Measurements from ENCODE around the gene PCCA. TPM values are rescaled to one million over a fixed set of nuclear protein-coding genes. Genes with fewer than 3 reads are reported as not detected.

Gene PCCA
- total RNA-seq, 1 experiment from 2014 or later, result 8.9 TPM

GRCh38 chr13:100158569-100158968 is 69.7 kb downstream of the PCCA start:
- no TSS peak for BruUV-seq (replicated peaks)
- H3K27me3 Mint-ChIP-seq (ENCODE audit: unreplicated experiment), result no peaks in the 10 kb centered on the region
- CTCF ChIA-PET, result no interaction called here
- H3K4me1 Mint-ChIP-seq (ENCODE audit: low read depth, unreplicated experiment), result no peaks in the 10 kb centered on the region
- intact Hi-C loops (cut with micrococcal nuclease; ENCODE audit: unreplicated experiment), result no loop called here
- TF ChIP-seq, protein P1, sequence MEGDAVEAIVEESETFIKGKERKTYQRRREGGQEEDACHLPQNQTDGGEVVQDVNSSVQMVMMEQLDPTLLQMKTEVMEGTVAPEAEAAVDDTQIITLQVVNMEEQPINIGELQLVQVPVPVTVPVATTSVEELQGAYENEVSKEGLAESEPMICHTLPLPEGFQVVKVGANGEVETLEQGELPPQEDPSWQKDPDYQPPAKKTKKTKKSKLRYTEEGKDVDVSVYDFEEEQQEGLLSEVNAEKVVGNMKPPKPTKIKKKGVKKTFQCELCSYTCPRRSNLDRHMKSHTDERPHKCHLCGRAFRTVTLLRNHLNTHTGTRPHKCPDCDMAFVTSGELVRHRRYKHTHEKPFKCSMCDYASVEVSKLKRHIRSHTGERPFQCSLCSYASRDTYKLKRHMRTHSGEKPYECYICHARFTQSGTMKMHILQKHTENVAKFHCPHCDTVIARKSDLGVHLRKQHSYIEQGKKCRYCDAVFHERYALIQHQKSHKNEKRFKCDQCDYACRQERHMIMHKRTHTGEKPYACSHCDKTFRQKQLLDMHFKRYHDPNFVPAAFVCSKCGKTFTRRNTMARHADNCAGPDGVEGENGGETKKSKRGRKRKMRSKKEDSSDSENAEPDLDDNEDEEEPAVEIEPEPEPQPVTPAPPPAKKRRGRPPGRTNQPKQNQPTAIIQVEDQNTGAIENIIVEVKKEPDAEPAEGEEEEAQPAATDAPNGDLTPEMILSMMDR (IDR thresholded peaks at IDR 0.05; ENCODE audit: unreplicated experiment), result no peak
- no peak overlapping the region for H3K4me3 Mint-ChIP-seq (ENCODE audit: low read depth, unreplicated experiment)
- H3K9me3 Mint-ChIP-seq (ENCODE audit: low read depth, unreplicated experiment), result no peaks in the 10 kb centered on the region
- no peak overlapping the region for H3K27ac Mint-ChIP-seq (ENCODE audit: unreplicated experiment)
- H3K36me3 Mint-ChIP-seq (ENCODE audit: insufficient read depth, unreplicated experiment), result no peaks in the 10 kb centered on the region
- no peak for DNase-seq

DNA sequence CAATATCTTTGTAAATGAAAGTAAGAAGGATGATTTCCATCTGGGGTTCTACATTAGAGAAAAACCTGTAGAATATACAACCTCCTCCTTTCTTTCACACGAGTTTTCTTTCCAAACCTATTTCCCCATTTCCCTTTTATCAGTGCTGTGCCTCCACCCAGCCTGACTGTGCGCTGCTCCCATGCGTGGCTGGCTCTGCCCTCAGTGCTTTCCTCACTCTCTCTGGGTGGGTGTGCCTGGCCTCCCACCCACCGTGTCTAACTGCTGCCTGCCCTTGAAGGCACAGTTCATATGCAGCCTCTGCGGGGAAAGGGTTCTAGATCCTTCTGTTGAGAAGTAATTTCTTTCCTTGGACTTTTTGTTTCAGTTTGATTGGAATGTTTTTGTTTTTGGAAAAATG is 70.7 kb downstream of the PCCA start:
- no peak for DNase-seq
- no TSS peak for BruUV-seq (replicated peaks)
- no peaks in the 10 kb centered on the region for H3K9me3 Mint-ChIP-seq (ENCODE audit: low read depth, unreplicated experiment)
- no peaks in the 10 kb centered on the region for H3K4me1 Mint-ChIP-seq (ENCODE audit: low read depth, unreplicated experiment)
- H3K36me3 Mint-ChIP-seq (ENCODE audit: insufficient read depth, unreplicated experiment), result no peaks in the 10 kb centered on the region
- no peaks in the 10 kb centered on the region for H3K27me3 Mint-ChIP-seq (ENCODE audit: unreplicated experiment)
- intact Hi-C loops (cut with micrococcal nuclease; ENCODE audit: unreplicated experiment), result no loop called here
- TF ChIP-seq, protein P1 (IDR thresholded peaks at IDR 0.05; ENCODE audit: unreplicated experiment), result no peak
- CTCF ChIA-PET, result no interaction called here
- H3K4me3 Mint-ChIP-seq (ENCODE audit: low read depth, unreplicated experiment), result no peak overlapping the region
- no peak overlapping the region for H3K27ac Mint-ChIP-seq (ENCODE audit: unreplicated experiment)

DNA sequence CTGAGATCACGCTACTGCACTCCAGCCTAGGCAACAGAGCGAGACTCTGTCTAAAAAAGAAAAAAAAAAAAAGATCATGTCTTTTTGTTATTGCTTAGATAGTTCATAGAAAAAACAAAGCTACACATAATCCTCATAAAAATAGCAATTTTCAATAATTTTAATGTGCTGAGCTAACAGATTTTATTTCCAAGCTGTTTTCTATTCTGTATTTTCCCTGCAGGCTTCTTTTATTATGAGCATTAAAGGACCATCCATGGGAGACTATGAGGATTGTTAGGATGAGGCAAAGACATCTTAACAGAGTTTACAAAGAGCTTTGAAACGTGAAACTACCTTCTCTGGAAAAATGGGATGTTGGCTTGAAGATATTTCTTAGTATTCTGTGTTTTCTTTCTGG is 71.6 kb downstream of the PCCA start:
- TF ChIP-seq, protein P1 (IDR thresholded peaks at IDR 0.05; ENCODE audit: unreplicated experiment), result no peak
- no TSS peak for BruUV-seq (replicated peaks)
- DNase-seq, result no peak
- CTCF ChIA-PET, result interaction anchor here (0.6 kb wide), 1 partner anchor 892 kb away, joined by 3 read pairs; no protein-coding TSS in a partner anchor
- Mint-ChIP-seq H3K4me3 (ENCODE audit: low read depth, unreplicated experiment) (no peak overlapping the region), H3K27me3 (ENCODE audit: unreplicated experiment) (no peaks in the 10 kb centered on the region), H3K36me3 (ENCODE audit: insufficient read depth, unreplicated experiment) (no peaks in the 10 kb centered on the region), H3K9me3 (ENCODE audit: low read depth, unreplicated experiment) (no peaks in the 10 kb centered on the region), H3K4me1 (ENCODE audit: low read depth, unreplicated experiment) (no peaks in the 10 kb centered on the region), H3K27ac (ENCODE audit: unreplicated experiment) (no peak overlapping the region)
- intact Hi-C loops (cut with micrococcal nuclease; ENCODE audit: unreplicated experiment), result no loop called here

- no TSS peak for BruUV-seq (replicated peaks)
- CTCF ChIA-PET, result no interaction called here
Measured at GRCh38 chr13:100163375-100163774, 74.5 kb downstream of the PCCA start.

More at GRCh38 chr13:100163375-100163774, 74.5 kb downstream of the PCCA start:
- DNase-seq, result no peak
- TF ChIP-seq, protein P1 (IDR thresholded peaks at IDR 0.05; ENCODE audit: unreplicated experiment), result no peak
- no peak overlapping the region for H3K4me3 Mint-ChIP-seq (ENCODE audit: low read depth, unreplicated experiment)
- no peaks in the 10 kb centered on the region for H3K27me3 Mint-ChIP-seq (ENCODE audit: unreplicated experiment)
- no peaks in the 10 kb centered on the region for H3K36me3 Mint-ChIP-seq (ENCODE audit: insufficient read depth, unreplicated experiment)
- H3K9me3 Mint-ChIP-seq (ENCODE audit: low read depth, unreplicated experiment), result no peaks in the 10 kb centered on the region
- H3K27ac Mint-ChIP-seq (ENCODE audit: unreplicated experiment), result no peak overlapping the region
- no peaks in the 10 kb centered on the region for H3K4me1 Mint-ChIP-seq (ENCODE audit: low read depth, unreplicated experiment)
- intact Hi-C loops (cut with micrococcal nuclease; ENCODE audit: unreplicated experiment), result no loop called here
